HG03064 (cell line): ENCODE data around the gene DOK4.

Experiments
- ATAC-seq: cut with Tn5 transposase; IDR thresholded peaks from one replicate; pipeline ENCODE4 v1.9.1; 2021; ENCODE audit warnings: low read depth; ENCODE audit not compliant: unreplicated experiment

DOK4 gene

GRCh38 chr16:57485916-57486857, at the start of gene DOK4:
Gene DOK4, minus strand, starts transcription at chr16:57486493. Its CDS starts 6,986 bp downstream, at chr16:57479507.
- ATAC-seq, result peak; percentile 80

- peak; percentile 60 for ATAC-seq
Measured at GRCh38 chr16:57535680-57536305, 49.5 kb upstream of the DOK4 start.

GRCh38 chr16:57534881-57535658, 48.8 kb upstream of the DOK4 start:
- no peak for ATAC-seq

- no peak for ATAC-seq
Measured at GRCh38 chr16:57534337-57534880, 48.1 kb upstream of the DOK4 start.

- ATAC-seq, result no peak
Measured at GRCh38 chr16:57533431-57534336, 47.4 kb upstream of the DOK4 start.

- no peak for ATAC-seq
Measured at GRCh38 chr16:57532266-57532625, 46.0 kb upstream of the DOK4 start.

GRCh38 chr16:57531635-57532265, 45.5 kb upstream of the DOK4 start:
- ATAC-seq, result no peak

GRCh38 chr16:57531253-57531575, 44.9 kb upstream of the DOK4 start:
- no peak for ATAC-seq

GRCh38 chr16:57530522-57531252, 44.4 kb upstream of the DOK4 start:
- ATAC-seq, result no peak

- peak; percentile 68 for ATAC-seq
Measured at GRCh38 chr16:57530104-57530521, 43.8 kb upstream of the DOK4 start.

GRCh38 chr16:57529391-57530103, 43.3 kb upstream of the DOK4 start:
- ATAC-seq, result no peak

- ATAC-seq, result no peak
Measured at GRCh38 chr16:57528499-57529390, 42.5 kb upstream of the DOK4 start.

- ATAC-seq, result no peak
Measured at GRCh38 chr16:57527610-57528360, 41.5 kb upstream of the DOK4 start.

- ATAC-seq, result no peak
Measured at GRCh38 chr16:57527027-57527426, 40.7 kb upstream of the DOK4 start.

GRCh38 chr16:57526498-57526897, 40.2 kb upstream of the DOK4 start:
- no peak for ATAC-seq

- no peak for ATAC-seq
Measured at GRCh38 chr16:57525761-57526160, 39.5 kb upstream of the DOK4 start.

GRCh38 chr16:57522960-57523359, 36.7 kb upstream of the DOK4 start:
- ATAC-seq, result no peak
